HEK293 (cell line): ENCODE data around the gene RASD2.
A peak's percentile ranks its signal among the peaks of the same experiment; 100 is the strongest.

ENCODE experiments used
- CTCF ChIP-seq: fragments of 450-650 bp; formaldehyde crosslinking; IDR thresholded peaks from 2 replicates; pipeline ENCODE4 v1.5.1; 2016; ENCODE audit warnings: missing biosample characterization, missing genetic modification characterization
- IKZF3 ChIP-seq: fragments of 450-650 bp; IDR thresholded peaks from 2 replicates; pipeline ENCODE4 v1.5.0; 2018; ENCODE audit warnings: missing biosample characterization, mild to moderate bottlenecking, missing genetic modification characterization, moderate library complexity
- KLF1 ChIP-seq: fragments of 450-650 bp; formaldehyde crosslinking; IDR thresholded peaks from 2 replicates; pipeline ENCODE4 v1.5.1; 2016; ENCODE audit warnings: missing biosample characterization, missing genetic modification characterization
- PATZ1 ChIP-seq: fragments of 450-650 bp; formaldehyde crosslinking; IDR thresholded peaks from 2 replicates; pipeline ENCODE4 v1.5.1; 2016; ENCODE audit warnings: missing biosample characterization, missing genetic modification characterization
- PRDM10 ChIP-seq: fragments of 450-650 bp; formaldehyde crosslinking; IDR thresholded peaks from 2 replicates; pipeline ENCODE4 v1.5.1; 2016; ENCODE audit warnings: missing biosample characterization, missing genetic modification characterization
- SP7 ChIP-seq: fragments of 450-650 bp; formaldehyde crosslinking; IDR thresholded peaks from 2 replicates; pipeline ENCODE4 v1.5.1; 2016; ENCODE audit warnings: missing biosample characterization, missing genetic modification characterization
- ZBTB10 ChIP-seq: fragments of 450-650 bp; formaldehyde crosslinking; IDR thresholded peaks from 2 replicates; pipeline ENCODE4 v1.5.1; 2016; ENCODE audit warnings: missing biosample characterization, missing genetic modification characterization
- ZBTB26 ChIP-seq: fragments of 450-650 bp; formaldehyde crosslinking; optimal IDR thresholded peaks from 2 replicates; pipeline ENCODE3; 2016; ENCODE audit warnings: missing biosample characterization, mild to moderate bottlenecking, missing genetic modification characterization
- ZBTB8A ChIP-seq: fragments of 450-650 bp; formaldehyde crosslinking; IDR thresholded peaks from 2 replicates; pipeline ENCODE4 v1.5.1; 2016; ENCODE audit warnings: missing biosample characterization, missing genetic modification characterization
- ZEB2 ChIP-seq: fragments of 450-650 bp; formaldehyde crosslinking; IDR thresholded peaks from 2 replicates; pipeline ENCODE4 v1.5.1; 2016; ENCODE audit warnings: missing biosample characterization, missing genetic modification characterization
- ZNF10 ChIP-seq: fragments of 450-650 bp; formaldehyde crosslinking; IDR thresholded peaks from 2 replicates; pipeline ENCODE4 v1.5.1; 2017; ENCODE audit warnings: missing biosample characterization, missing genetic modification characterization
- ZNF121 ChIP-seq: fragments of 450-650 bp; formaldehyde crosslinking; IDR thresholded peaks from 2 replicates; pipeline ENCODE4 v1.5.1; 2016; ENCODE audit warnings: missing biosample characterization, missing genetic modification characterization
- ZNF394 ChIP-seq: fragments of 450-650 bp; formaldehyde crosslinking; IDR thresholded peaks from 2 replicates; pipeline ENCODE4 v1.5.1; 2016; ENCODE audit warnings: missing biosample characterization, missing genetic modification characterization, mild to moderate bottlenecking, moderate library complexity, borderline replicate concordance
- ZNF398 ChIP-seq: fragments of 450-650 bp; formaldehyde crosslinking; IDR thresholded peaks from 2 replicates; pipeline ENCODE4 v1.5.1; 2017; ENCODE audit warnings: missing biosample characterization, missing genetic modification characterization
- ZNF549 ChIP-seq: fragments of 450-650 bp; IDR thresholded peaks from 2 replicates; pipeline ENCODE4 v1.5.1; 2018; ENCODE audit warnings: missing biosample characterization, missing genetic modification characterization, mild to moderate bottlenecking, inconsistent platforms, moderate library complexity
- ZNF600 ChIP-seq: fragments of 450-650 bp; formaldehyde crosslinking; IDR thresholded peaks from 2 replicates; pipeline ENCODE4 v1.5.1; 2016; ENCODE audit warnings: missing biosample characterization, missing genetic modification characterization
- ZNF654 ChIP-seq: fragments of 450-650 bp; formaldehyde crosslinking; IDR thresholded peaks from 2 replicates; pipeline ENCODE4 v1.5.1; 2016; ENCODE audit warnings: low read depth, missing biosample characterization, missing genetic modification characterization
- ZNF776 ChIP-seq: fragments of 450-650 bp; formaldehyde crosslinking; IDR thresholded peaks from 2 replicates; pipeline ENCODE4 v1.5.0; 2017; ENCODE audit warnings: missing biosample characterization, missing genetic modification characterization, borderline replicate concordance
- ZXDB ChIP-seq: fragments of 450-650 bp; formaldehyde crosslinking; IDR thresholded peaks from 2 replicates; pipeline ENCODE4 v1.5.1; 2016; ENCODE audit warnings: missing biosample characterization, missing genetic modification characterization

RASD2 gene

GRCh38 chr22:35540595-35541253 lies at the start of gene RASD2 (continued):
- TF ChIP-seq PRDM10 = peak; percentile 46
- peak; percentile 42; the same call in 1 of the 2 replicates for TF ChIP-seq ZNF600 (tag by site-specific recombination)
- TF ChIP-seq PATZ1 = peak; percentile 89
- TF ChIP-seq ZXDB = 0 out of 2 replicates have a peak, but pooled peaks have one; percentile 41
- TF ChIP-seq ZNF398 (tag by site-specific recombination) = peak; percentile 93
- TF ChIP-seq ZBTB8A (tag by site-specific recombination) = peak; percentile 75
- peak; percentile 68 for TF ChIP-seq ZBTB26 (tag by site-specific recombination)
- TF ChIP-seq ZNF549 (tag by site-specific recombination) = no peak
- TF ChIP-seq KLF1 = 0 out of 2 replicates have a peak, but pooled peaks have one; percentile 15
- TF ChIP-seq ZNF776 (tag by site-specific recombination) = no peak
- no peak for TF ChIP-seq IKZF3
- peak; percentile 76; the same call in 1 of the 2 replicates for TF ChIP-seq ZNF10
- TF ChIP-seq ZEB2 (tag by site-specific recombination) = 0 out of 2 replicates have a peak, but pooled peaks have one; percentile 21
- peak; percentile 74 for TF ChIP-seq SP7 (tag by site-specific recombination)
- peak; percentile 33; the same call in 1 of the 2 replicates for TF ChIP-seq ZNF394
- peak; percentile 80 for TF ChIP-seq ZBTB10 (tag by site-specific recombination)
- TF ChIP-seq ZNF121 (tag by site-specific recombination) = 0 out of 2 replicates have a peak, but pooled peaks have one; percentile 40
- TF ChIP-seq ZNF654 (tag by site-specific recombination) = no peak
- no peak for TF ChIP-seq CTCF
